NCI-H345 (cell line): Measurements from ENCODE around the gene CNNM2.
"Not testable (repeated sequence)": the region's sequence is repeated elsewhere in the genome, so short reads cannot be mapped to it uniquely, and the experiment has no call there.

Source experiments
- DNase-seq: peaks from one replicate; lab custom pipeline; 2025; lab: John Stamatoyannopoulos, UW

CNNM2 gene

DNA sequence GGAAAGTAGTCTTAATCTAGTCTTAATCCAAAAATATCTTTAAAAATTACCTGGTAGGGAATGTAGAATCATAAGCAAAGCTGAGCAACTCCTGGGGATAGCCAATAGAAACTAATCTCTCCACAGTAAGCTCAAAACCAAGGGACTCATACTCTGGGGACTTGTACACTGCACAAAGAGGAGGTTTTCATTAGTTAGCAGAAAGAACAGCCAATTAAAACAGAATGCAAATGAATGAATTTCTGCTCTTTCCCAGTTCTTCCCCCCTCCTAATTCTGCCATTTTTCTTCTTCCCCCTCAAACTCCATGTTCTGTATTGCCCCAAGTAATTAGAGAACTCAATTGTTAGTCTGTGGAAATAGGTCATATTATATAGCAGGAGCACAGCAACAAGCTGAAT is 188.4 kb downstream of the CNNM2 start:
- DNase-seq = no peak

- DNase-seq = no peak
Observed at GRCh38 chr10:103109821-103110220, 191.7 kb downstream of the CNNM2 start.

- DNase-seq = no peak
Observed at GRCh38 chr10:103110407-103110806, 192.3 kb downstream of the CNNM2 start.

- no peak for DNase-seq
Observed at GRCh38 chr10:103111031-103111917, 193.2 kb downstream of the CNNM2 start.

DNA sequence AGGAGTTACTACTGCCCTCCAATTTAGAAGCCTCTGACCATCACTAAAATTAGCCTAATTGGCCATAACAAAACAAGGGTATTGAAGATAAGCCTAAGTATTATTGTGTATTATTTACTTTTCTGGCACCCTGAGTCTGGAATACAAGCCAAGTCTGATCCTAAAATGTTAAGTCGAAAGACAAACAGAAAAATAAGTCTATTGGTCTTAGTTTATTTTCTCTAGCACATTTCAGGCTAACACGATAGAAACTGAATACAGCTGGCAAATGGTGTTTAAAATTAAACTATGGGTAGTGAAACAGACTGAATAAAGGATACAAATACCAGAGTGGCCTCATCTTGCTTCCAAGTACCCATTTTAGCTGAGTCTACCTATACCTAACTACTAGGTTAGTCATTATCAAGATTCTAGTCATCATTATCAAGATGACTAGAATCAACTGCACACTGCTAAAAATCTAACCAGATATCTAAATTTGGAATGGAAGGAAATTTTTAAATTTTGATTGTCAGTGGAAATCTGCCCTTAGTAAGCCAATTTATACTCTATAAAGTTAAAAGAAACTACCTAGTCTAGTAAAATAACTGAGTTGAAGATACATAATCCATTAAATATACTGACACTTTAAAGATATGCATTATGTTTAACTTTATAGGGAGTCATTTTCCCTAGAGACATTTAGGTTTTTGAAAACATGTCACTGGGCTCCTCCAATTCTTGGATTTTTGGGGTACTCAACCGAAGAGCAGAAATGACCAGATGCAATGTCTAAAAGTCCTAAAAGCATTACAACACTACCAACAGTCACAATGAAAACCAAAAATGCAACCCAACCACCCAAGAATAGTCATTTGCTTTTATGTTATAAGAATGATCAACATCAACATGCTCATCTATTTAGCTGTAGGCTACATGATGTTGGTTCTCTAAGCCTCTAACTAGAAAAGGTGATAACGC is 194.1 kb downstream of the CNNM2 start:
- DNase-seq = no peak

GRCh38 chr10:103114876-103115275 is 196.8 kb downstream of the CNNM2 start:
- no peak for DNase-seq

DNA sequence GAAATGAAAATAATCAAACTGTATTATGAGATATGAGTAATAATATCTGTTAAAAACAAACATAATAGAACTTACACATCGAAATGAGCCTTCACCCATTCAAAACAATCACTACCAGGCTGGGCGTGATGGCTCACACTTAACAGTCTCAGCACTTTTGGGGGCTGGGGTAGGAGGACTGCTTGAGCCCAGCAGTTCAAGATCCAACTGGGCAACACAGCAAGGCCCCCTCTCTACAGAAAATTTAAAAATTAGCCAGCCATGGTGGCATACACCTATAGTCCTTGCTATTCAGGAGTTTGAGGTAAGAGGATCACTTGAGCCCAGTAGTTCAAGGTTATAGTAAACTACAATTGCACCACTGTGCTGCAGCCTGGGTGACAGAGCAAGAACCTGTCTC is 199.2 kb downstream of the CNNM2 start:
- DNase-seq = no peak

DNA sequence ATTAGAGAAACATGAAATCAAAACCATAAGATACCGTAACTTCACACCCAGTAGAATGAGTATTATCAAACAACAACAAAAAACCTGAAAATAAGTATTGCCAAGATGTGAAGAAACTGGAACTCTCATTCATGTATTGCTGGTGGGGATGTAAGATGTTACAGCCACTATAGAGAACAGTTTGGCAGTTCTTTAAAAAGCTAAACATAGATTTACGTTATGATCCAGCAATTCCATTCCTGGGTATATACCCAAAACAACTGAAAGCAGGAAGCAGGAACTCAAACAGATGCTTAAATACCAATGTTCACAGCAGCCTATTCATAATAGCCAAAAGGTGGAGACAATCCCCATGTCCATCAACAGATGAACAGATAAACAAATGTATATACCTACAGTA is 202.5 kb downstream of the CNNM2 start:
- no peak for DNase-seq

DNA sequence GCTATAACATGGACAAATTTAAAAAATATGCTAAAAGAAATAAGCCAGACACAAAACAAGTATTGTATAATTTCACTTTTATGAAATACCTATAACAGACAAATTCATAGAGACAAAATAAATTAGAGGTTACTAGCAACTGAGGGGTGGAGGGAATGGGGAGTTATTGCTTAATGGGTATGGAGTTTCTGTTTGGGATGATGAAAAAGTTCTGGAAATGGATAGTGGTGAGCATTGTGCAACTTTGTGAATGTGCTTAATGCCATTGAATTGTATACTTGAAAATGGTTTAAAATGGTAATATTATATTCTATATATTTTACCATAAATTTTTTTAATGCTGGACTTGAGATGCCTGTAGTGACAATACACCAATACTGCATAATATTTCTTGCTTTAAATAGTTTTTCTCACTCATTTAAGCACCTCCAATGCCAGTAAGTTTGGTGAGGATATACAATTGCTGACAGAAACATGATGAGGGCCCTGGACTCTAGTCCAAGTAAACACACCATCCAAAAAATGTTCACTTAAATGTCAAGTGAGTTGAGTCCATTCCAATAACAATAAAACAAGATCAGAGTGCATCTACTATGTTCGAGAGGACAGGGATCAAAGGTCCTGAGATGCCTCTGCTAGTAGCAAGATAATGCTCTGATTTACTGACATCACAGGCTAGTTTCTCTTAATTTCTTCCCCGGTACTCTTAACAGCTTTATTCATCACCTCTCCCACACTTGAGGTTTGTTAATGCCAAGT is 203.1 kb downstream of the CNNM2 start:
- DNase-seq = no peak

DNA sequence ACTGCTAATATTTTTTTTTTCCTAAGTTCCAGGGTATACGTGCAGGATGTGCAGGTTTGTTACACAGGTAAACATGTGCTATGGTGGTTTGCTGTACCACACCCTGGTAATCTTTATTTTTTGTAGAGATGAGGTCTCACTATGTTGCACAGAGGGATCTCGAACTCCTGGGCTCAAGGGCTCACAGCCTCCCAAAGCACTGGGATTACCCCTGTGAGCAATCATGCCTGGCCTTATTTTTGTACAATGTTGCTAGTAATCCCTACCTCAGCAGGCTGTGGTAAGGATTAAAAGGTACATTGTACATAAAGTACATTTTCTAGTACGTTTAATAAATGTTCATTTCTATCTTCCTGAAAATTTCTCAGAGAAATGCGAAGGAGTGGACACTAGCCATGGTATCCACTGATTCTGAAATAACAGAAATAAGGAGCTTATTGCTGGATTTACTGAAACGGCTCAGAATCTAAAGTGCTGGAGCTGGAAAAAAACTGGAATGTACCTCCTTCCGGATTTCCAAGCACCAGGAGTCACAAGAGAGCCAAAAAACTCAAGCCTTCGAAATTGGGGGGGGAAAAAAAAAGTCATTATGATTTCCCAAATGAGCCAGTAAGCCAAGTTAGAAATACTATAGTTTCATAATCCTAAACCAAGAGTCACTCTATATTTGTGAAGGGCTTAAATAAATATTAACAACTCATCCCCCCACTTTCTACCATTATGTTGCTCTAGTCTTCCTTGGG is 205.4 kb downstream of the CNNM2 start:
- no peak for DNase-seq

GRCh38 chr10:103124420-103125096 is 206.5 kb downstream of the CNNM2 start:
- no peak for DNase-seq

DNA sequence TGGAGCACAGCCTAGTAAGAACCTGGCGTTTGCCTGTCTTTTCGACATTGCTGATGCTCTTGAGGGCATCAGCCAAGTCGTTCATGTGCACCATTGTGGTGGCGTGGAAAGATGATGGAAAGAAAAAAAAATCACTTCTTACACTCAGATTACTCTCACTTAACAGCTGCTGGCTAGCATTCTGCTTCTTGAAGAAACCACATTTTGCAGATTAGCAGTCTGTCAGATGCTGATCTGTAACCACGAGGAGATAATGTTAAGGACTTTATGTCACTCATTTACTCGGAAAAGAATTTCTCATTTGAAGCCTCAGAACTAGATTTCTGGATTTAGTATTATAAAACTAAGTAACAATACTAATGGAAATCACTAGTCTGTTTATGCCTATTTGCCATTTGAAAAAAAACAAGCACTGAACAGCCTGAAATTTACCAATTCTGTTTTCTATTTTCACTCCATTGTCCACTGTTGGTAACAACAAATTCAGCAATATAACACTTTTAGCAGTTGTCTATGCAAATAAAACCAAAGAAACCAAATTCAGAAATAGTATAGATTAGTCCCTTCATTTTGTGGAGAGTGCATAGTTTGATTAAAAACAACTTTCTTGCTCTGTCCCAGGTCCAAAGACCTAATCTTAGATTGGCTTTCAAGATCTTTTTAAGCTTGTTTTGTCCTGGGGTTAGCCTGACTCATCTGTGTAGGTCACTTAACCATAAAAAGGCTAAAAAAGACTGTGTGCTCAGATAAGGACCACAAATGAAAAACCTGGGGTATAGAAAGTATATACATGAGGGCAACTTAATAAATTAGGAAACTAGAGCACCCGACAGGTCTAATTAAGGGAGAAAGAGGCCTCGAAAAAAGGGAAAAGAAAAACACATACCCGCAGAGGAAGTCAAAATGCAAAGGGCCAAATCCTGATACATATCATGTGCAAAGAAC is 207.5 kb downstream of the CNNM2 start:
- DNase-seq = no peak

DNA sequence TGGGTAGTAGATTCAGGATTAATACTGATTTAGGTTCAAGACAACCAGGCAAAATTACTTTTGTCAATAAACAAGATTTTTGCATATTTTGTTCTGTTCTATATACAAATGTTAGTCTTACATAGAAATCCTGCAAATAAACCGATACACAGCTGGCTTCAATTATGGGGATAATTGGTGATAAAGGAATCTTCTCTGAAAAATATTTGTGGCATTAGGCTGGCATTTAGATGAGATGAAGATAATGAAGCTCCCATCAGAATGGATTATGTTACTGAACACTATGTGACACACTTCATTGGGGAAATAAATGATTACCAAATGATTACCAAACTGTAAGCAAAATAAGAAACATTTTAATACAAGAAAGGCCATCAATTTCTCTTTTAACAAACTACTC is 209.1 kb downstream of the CNNM2 start:
- no peak for DNase-seq

DNA sequence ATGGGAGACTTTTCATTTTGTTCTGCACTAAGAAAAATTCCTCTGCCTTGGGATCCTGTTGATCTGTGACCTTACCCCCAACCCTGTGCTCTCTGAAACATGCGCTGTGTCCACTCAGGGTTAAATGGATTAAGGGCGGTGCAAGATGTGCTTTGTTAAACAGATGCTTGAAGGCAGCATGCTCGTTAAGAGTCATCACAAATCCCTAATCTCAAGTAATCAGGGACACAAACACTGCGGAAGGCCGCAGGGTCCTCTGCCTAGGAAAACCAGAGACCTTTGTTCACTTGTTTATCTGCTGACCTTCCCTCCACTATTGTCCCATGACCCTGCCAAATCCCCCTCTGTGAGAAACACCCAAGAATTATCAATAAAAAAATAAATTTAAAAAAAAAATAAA is 212.1 kb downstream of the CNNM2 start:
- not testable (repeated sequence) for DNase-seq

GRCh38 chr10:103130910-103131309 is 212.8 kb downstream of the CNNM2 start:
- no peak for DNase-seq

DNA sequence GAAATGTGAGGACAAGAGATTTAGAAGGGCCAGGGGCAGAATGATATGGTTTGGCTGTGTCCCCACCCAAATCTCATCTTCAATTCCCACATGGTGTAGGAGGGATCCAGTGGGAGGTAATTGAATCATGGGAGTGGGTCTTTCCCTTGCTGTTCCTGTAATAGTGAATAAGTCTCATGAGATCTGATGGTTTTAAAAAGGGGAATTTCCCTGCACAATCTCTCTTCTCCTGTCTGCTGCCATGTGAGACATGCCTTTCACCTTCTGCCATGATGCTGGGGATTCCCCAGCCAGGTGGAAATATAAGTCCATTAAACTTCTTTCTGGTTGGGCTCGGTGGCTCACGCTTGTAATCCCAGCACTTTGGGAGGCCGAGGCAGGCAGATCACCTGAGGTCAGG is 217.1 kb downstream of the CNNM2 start:
- DNase-seq = not testable (repeated sequence)

DNA sequence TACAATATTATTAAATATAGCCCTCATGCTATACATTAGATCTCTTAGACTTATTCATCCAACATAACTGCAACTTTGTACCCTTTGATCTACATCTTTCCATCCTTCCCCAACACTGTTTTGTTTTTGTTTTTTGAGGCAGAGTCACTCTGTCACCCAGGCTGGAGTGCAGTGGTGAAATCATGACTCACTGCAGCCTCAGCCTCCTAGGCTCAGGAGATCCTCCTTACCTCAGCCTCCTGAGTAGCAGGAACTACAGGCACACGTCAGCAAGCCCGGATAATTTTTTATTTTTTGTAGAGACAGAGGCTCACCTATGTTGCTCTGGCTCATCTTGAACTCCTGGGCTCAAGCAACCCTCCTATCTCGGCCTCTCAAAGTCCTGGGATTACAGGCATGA is 221.7 kb downstream of the CNNM2 start:
- DNase-seq = no peak
